ENCODE results near the gene ELMO3. TPM values are rescaled to one million over a fixed set of nuclear protein-coding genes. Genes with fewer than 3 reads are reported as not detected.
A peak's percentile ranks its signal among the peaks of the same experiment; 100 is the strongest.

Gene ELMO3
- total RNA-seq, 1 experiment from 2014 or later = 1.8 TPM

GRCh38 chr16:67207249-67208091 lies 8.5 kb downstream of the ELMO3 start:
- H3K27ac ChIP-seq = no peak overlapping the region

GRCh38 chr16:67208154-67208896 lies 9.4 kb downstream of the ELMO3 start:
- DNase-seq = no peak
- Histone ChIP-seq H3K4me1 (peaks cover 5% of the 10 kb centered on the region; the same call in 1 of the 2 replicates), H3K4me3 (no peak overlapping the region), H3K27ac (no peak overlapping the region), H3K36me3 (peaks cover 3% of the 10 kb centered on the region; the same call in 1 of the 2 replicates), H3K27me3 (no peaks in the 10 kb centered on the region), H3K9me3 (replicated peaks) (no peaks in the 10 kb centered on the region)

More at GRCh38 chr16:67207249-67208091, 8.5 kb downstream of the ELMO3 start:
- H3K4me1 ChIP-seq = peaks cover 5% of the 10 kb centered on the region; the same call in 1 of the 2 replicates
- peaks cover 3% of the 10 kb centered on the region; the same call in 1 of the 2 replicates for H3K36me3 ChIP-seq
- H3K4me3 ChIP-seq = no peak overlapping the region
- no peak for DNase-seq
- no peaks in the 10 kb centered on the region for H3K9me3 ChIP-seq (replicated peaks)
- no peaks in the 10 kb centered on the region for H3K27me3 ChIP-seq

DNA sequence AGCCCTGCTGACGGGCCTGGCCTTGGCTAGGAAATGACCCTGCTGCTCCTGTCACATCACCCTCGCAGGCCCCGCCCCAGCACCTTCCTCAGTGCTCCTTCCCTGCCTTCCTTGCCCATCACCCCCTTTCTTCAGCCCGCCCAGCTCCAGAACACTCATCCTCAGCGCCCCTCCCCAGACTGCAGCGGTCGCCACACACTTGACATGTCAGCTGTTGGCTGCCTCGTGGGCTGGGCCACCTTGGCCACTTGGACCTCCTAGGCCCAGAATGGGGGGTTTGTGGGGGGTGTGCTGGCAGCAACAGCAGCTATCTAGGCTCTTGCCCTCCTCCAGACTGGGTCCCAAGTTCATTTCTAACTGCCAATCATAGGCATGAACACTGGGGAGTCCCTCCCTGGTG lies 10.6 kb downstream of the ELMO3 start:
- no peaks in the 10 kb centered on the region for H3K9me3 ChIP-seq (replicated peaks)
- H3K27ac ChIP-seq = no peak overlapping the region
- peaks cover 5% of the 10 kb centered on the region; the same call in 1 of the 2 replicates for H3K4me1 ChIP-seq
- H3K27me3 ChIP-seq = no peaks in the 10 kb centered on the region
- no peak for DNase-seq
- no peak overlapping the region for H3K4me3 ChIP-seq
- H3K36me3 ChIP-seq = peaks cover 3% of the 10 kb centered on the region; the same call in 1 of the 2 replicates

DNA sequence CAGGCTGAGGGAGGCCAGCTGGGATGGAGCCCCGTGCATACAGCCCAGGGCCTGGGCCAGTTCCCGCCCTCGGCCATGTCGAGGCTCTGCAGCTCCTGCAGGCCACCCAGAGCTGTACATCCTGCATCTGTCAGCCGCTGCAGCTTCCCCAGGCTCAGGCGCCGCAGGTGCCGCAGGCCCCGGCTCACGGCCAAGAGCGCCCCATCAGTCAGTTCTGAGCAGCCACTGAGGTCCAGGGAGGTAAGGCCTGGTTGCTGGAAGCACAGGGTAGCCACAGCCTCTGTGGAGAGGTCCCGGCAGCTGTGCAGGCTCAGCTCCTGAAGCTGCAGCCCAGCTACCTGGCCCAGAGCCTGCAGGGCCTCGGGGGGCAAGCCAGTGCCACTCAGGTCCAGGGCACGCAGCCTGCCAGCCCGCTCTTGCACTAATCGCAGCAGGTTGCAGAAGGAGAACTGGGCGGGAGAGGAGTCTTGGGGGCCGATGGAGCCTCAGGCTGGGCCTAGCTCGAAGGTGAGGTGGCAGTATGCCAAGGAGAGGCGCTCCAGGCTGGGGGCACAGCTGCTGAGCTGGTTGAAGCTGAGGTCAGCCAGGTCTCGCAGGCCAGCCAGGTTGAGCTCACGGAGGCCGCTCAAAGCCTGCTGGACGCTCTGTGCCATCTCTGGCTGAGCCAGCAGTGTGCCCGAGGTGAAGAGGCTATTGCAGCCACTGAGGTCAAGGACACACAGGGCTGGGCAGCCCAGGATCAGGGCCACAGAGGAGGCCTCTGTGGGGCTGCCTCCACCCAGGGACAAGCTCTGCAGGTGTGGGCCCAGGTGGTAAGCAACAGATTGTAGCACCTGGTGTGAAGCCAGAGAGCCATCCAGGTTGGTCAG lies 11.4 kb downstream of the ELMO3 start:
- H3K27ac ChIP-seq = no peak overlapping the region
- peaks cover 5% of the 10 kb centered on the region; the same call in 1 of the 2 replicates for H3K4me1 ChIP-seq
- no peaks in the 10 kb centered on the region for H3K27me3 ChIP-seq
- DNase-seq = peak; percentile 51 to 57
- no peak overlapping the region for H3K4me3 ChIP-seq
- 0 out of 2 replicates have a peak, but pooled peaks cover 3% of the 10 kb centered on the region for H3K36me3 ChIP-seq
- no peaks in the 10 kb centered on the region for H3K9me3 ChIP-seq (replicated peaks)

DNA sequence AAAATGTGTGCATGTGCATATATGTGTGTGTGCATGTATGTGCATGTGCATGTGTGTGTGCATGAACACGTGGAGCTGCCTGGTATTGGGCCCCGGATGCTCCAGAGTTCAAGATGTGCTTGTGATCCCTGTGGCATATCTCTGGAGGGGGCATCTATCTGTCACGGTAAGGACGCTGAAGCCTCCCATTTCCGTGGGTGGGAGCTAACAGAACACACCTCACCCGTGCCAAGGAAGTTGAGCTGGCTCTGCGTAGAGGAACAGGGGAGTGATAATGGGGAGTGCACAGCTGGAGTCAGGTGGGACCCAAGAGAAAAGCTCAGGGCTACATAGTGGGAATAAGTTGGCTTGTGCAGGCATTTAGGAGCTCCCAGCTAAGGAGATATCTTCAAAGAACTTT lies 12.7 kb downstream of the ELMO3 start:
- Histone ChIP-seq H3K4me3 (no peak overlapping the region), H3K9me3 (replicated peaks) (no peaks in the 10 kb centered on the region), H3K27ac (no peak overlapping the region), H3K36me3 (no peaks in the 10 kb centered on the region), H3K4me1 (peaks cover 5% of the 10 kb centered on the region; the same call in 1 of the 2 replicates), H3K27me3 (no peaks in the 10 kb centered on the region)
- no peak for DNase-seq

GRCh38 chr16:67212766-67213165 lies 13.8 kb downstream of the ELMO3 start:
- Histone ChIP-seq H3K4me1 (peaks cover 5% of the 10 kb centered on the region; the same call in 1 of the 2 replicates), H3K27me3 (no peaks in the 10 kb centered on the region), H3K36me3 (no peaks in the 10 kb centered on the region), H3K4me3 (no peak overlapping the region), H3K27ac (no peak overlapping the region), H3K9me3 (replicated peaks) (no peaks in the 10 kb centered on the region)
- no peak for DNase-seq

GRCh38 chr16:67213197-67214019 lies 14.5 kb downstream of the ELMO3 start:
- H3K27me3 ChIP-seq = no peaks in the 10 kb centered on the region
- H3K36me3 ChIP-seq = no peaks in the 10 kb centered on the region
- peaks cover 5% of the 10 kb centered on the region; the same call in 1 of the 2 replicates for H3K4me1 ChIP-seq
- no peaks in the 10 kb centered on the region for H3K9me3 ChIP-seq (replicated peaks)
- H3K27ac ChIP-seq = no peak overlapping the region
- H3K4me3 ChIP-seq = no peak overlapping the region
- no peak for DNase-seq

DNA sequence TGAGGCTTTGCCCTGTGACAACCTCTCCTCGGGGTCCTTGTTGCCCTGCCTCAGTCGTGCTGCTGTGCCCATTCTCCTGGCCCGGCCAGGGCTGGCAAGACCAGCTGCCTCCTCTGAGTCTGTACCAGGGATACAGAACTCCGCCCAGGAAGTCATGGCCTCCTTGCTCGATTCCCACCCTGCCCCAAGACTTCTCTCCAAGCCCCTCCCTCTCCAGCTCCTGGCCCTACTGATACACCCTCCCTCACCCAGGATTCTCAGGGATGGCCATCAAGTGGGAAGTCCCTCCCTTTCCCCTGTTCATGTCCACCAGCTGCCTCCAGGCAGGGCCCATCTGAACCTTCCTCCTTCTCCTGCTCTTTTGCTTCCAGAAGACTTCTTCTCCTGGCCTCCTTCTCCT lies 16.8 kb downstream of the ELMO3 start:
- H3K27me3 ChIP-seq = no peaks in the 10 kb centered on the region
- no peaks in the 10 kb centered on the region for H3K9me3 ChIP-seq (replicated peaks)
- DNase-seq = no peak
- no peak overlapping the region for H3K4me3 ChIP-seq
- no peak overlapping the region for H3K27ac ChIP-seq
- no peaks in the 10 kb centered on the region for H3K4me1 ChIP-seq
- 0 out of 2 replicates have a peak, but pooled peaks cover 1% of the 10 kb centered on the region for H3K36me3 ChIP-seq

GRCh38 chr16:67216612-67217490 lies 17.9 kb downstream of the ELMO3 start:
- no peaks in the 10 kb centered on the region for H3K4me1 ChIP-seq
- H3K9me3 ChIP-seq (replicated peaks) = no peaks in the 10 kb centered on the region
- DNase-seq = no peak
- no peak overlapping the region for H3K27ac ChIP-seq
- no peak overlapping the region for H3K4me3 ChIP-seq
- H3K36me3 ChIP-seq = 0 out of 2 replicates have a peak, but pooled peaks cover 2% of the 10 kb centered on the region
- no peaks in the 10 kb centered on the region for H3K27me3 ChIP-seq

DNA sequence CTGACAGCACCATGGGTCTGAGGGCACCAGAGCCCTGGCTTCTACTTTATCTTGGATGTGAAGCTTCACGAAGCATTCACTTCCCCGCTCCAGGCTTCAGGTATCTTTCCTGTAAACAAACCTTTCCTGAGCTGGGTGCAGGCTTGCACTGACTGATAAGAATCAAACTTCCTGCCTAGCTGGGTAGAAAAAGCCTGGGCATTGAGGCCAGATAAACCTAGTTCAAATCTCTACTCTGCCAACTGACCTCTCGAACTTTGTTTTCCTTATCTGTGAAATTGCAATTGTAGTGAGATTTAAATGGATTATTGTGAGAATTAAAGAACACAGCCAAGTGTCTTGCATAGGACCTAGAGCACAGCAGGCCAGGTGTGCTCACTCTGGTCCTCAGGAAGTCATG lies 25.1 kb downstream of the ELMO3 start:
- Histone ChIP-seq H3K9me3 (replicated peaks) (no peaks in the 10 kb centered on the region), H3K4me1 (no peaks in the 10 kb centered on the region), H3K27ac (no peak overlapping the region), H3K27me3 (no peaks in the 10 kb centered on the region), H3K4me3 (no peak overlapping the region), H3K36me3 (peaks cover 6% of the 10 kb centered on the region; the same call in 1 of the 2 replicates)
- no peak for DNase-seq

DNA sequence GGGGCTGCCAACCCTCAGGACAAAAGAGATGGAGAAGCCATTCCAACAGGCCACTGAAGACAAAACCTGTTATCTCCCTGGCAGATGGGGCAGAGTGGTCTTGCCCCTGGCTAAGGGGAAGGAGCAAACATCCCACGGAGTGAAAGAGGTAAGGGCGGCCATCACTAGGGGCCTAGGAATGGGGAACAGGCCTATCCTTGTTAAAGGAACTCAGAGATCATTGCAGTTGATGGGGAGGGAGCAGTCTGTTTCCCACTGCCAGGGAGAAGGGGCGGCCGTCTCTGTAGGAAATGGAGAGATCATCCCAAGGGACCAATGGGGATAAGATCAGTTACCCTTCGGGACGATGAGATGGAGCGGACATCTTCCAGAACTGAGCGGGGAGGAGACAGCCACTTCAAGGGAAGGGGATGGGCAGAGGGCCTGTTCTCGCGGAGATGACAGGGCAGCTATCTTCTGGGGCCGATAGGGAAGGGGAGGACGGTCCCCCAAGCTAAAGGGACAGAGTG lies 27.4 kb downstream of the ELMO3 start:
- Histone ChIP-seq H3K4me1 (no peaks in the 10 kb centered on the region; the same call in 1 of the 2 replicates), H3K27ac (peak overlapping the region; percentile 42; the same call in 1 of the 2 replicates), H3K4me3 (peak overlapping the region; percentile 80), H3K36me3 (peaks cover 23% of the 10 kb centered on the region), H3K27me3 (no peaks in the 10 kb centered on the region), H3K9me3 (replicated peaks) (no peaks in the 10 kb centered on the region)
- DNase-seq = no peak

DNA sequence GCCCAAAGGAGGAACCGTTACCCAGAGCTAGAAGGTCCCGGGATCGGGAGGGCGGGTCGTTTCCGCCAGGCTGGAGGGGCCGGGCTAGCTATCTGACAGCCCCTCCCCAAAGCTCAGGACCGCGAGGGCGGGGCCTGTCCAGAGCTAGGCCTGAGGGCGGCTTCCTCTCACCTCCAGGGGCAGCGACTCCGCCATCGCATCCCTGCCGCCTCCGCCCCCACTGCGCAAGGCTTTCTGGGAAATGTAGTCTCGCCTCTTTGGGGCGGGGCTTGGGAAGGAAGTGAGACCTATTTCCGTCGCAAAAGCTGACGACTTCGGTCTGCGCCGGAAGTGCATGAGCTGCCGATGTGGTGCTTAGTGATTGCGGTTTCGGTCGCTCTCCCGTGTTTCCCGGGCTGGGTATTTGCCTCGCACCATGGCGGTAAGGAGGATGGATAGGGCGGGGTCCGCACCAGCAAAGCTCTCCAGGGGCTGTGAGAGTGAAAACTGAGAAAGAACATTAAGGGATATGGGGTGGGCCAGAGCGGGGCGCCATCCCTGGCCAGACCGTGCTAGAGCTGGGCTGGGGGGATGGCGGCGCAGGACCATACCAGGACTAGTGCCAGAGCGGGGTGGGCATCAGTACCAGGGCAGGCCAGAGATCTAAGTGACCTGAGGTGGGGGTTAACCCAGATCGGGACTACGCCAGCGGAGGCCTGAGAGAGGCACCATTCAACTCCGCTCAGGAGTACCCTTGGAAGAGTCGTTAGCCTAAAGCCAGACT lies 28.1 kb downstream of the ELMO3 start, which contains the start of gene TMEM208:
TSS of gene TMEM208 (plus strand) at position 327 of the 763 bp plus-strand sequence. CDS start at position 416, 89 bp downstream.
- Histone ChIP-seq H3K4me1 (peaks cover 5% of the 10 kb centered on the region), H3K27me3 (no peaks in the 10 kb centered on the region), H3K36me3 (peaks cover 24% of the 10 kb centered on the region), H3K4me3 (peak within 1 kb of the TSS; percentile 80), H3K9me3 (replicated peaks) (no peaks in the 10 kb centered on the region), H3K27ac (peak within 1 kb of the TSS; percentile 42)
- DNase-seq = peak; percentile 100
